Ishikawa (cell line): ENCODE measurements around the gene IRAK2.

Source experiments
- CEBPB ChIP-seq: IDR thresholded peaks from 2 replicates; pipeline ENCODE4 v1.6.1; 2012
- CREB1 ChIP-seq: IDR thresholded peaks from 2 replicates; pipeline ENCODE4 v1.6.1; 2012; ENCODE audit warnings: low read depth
- EGR1 ChIP-seq: IDR thresholded peaks from 2 replicates; pipeline ENCODE4 v1.6.1; 2012
- EP300 ChIP-seq: IDR thresholded peaks from 2 replicates; pipeline ENCODE4 v1.6.1; 2012; ENCODE audit warnings: borderline replicate concordance
- FOXM1 ChIP-seq: IDR thresholded peaks from 2 replicates; pipeline ENCODE4 v1.6.1; 2012; ENCODE audit warnings: low read depth, borderline replicate concordance
- NFIC ChIP-seq: IDR thresholded peaks from 2 replicates; pipeline ENCODE4 v1.6.1; 2012
- RAD21 ChIP-seq: IDR thresholded peaks from 2 replicates; pipeline ENCODE4 v1.6.1; 2012; ENCODE audit warnings: low read depth
- TAF1 ChIP-seq: IDR thresholded peaks from 2 replicates; pipeline ENCODE4 v1.6.1; 2012; ENCODE audit warnings: low read depth, mild to moderate bottlenecking
- TCF12 ChIP-seq: IDR thresholded peaks from 2 replicates; pipeline ENCODE4 v1.6.1; 2012; ENCODE audit warnings: low read depth
- TEAD4 ChIP-seq: IDR thresholded peaks from 2 replicates; pipeline ENCODE4 v1.6.1; 2012
- YY1 ChIP-seq: IDR thresholded peaks from 2 replicates; pipeline ENCODE4 v1.6.1; 2012; ENCODE audit warnings: low read depth
- ZBTB7A ChIP-seq: IDR thresholded peaks from 2 replicates; pipeline ENCODE4 v1.6.1; 2012; ENCODE audit warnings: low read depth
- TF ChIP-seq, protein P1 (sequence below): IDR thresholded peaks from 2 replicates; pipeline ENCODE4 v1.6.1; 2012; ENCODE audit warnings: low read depth, mild to moderate bottlenecking
- TF ChIP-seq, protein P2 (sequence below): IDR thresholded peaks from 2 replicates; pipeline ENCODE4 v1.6.1; 2012

DNA sequence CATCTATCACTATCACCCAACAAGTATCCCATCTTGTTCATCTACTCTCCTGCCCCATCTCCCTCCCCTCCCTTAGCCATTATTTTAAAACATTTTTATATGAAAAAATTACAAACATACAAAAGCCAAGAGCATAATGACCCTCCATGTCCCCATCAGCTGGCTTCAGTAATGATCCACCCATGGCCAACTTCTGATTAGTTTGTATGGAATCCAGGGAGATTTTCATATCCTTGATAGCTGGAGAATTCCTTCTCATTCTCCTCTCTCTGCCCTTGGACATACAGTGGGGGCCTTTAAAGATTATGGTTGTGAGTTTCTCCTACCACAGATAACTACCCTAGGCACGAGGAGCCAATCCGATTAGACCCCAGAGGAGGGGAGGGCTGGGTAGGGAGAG is 40.2 kb downstream of the IRAK2 start:
- no peak for TF ChIP-seq EP300
- no peak for TF ChIP-seq EGR1
- no peak for TF ChIP-seq RAD21
- TF ChIP-seq YY1, result no peak
- TF ChIP-seq TCF12, result no peak
- TF ChIP-seq, protein P1, sequence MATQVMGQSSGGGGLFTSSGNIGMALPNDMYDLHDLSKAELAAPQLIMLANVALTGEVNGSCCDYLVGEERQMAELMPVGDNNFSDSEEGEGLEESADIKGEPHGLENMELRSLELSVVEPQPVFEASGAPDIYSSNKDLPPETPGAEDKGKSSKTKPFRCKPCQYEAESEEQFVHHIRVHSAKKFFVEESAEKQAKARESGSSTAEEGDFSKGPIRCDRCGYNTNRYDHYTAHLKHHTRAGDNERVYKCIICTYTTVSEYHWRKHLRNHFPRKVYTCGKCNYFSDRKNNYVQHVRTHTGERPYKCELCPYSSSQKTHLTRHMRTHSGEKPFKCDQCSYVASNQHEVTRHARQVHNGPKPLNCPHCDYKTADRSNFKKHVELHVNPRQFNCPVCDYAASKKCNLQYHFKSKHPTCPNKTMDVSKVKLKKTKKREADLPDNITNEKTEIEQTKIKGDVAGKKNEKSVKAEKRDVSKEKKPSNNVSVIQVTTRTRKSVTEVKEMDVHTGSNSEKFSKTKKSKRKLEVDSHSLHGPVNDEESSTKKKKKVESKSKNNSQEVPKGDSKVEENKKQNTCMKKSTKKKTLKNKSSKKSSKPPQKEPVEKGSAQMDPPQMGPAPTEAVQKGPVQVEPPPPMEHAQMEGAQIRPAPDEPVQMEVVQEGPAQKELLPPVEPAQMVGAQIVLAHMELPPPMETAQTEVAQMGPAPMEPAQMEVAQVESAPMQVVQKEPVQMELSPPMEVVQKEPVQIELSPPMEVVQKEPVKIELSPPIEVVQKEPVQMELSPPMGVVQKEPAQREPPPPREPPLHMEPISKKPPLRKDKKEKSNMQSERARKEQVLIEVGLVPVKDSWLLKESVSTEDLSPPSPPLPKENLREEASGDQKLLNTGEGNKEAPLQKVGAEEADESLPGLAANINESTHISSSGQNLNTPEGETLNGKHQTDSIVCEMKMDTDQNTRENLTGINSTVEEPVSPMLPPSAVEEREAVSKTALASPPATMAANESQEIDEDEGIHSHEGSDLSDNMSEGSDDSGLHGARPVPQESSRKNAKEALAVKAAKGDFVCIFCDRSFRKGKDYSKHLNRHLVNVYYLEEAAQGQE, result no peak
- TF ChIP-seq, protein P2, sequence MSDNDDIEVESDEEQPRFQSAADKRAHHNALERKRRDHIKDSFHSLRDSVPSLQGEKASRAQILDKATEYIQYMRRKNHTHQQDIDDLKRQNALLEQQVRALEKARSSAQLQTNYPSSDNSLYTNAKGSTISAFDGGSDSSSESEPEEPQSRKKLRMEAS, result no peak
- TF ChIP-seq CEBPB, result no peak
- TF ChIP-seq TAF1, result no peak
- no peak for TF ChIP-seq TEAD4
- no peak for TF ChIP-seq FOXM1
- no peak for TF ChIP-seq NFIC
- no peak for TF ChIP-seq CREB1
- no peak for TF ChIP-seq ZBTB7A
